SK-N-SH treated with all-trans-retinoic acid at 6 μM for 48 hours (cell line): ENCODE measurements around the gene EXOC1.

Source experiments
- ARNTL ChIP-seq: fragments of 450-650 bp; formaldehyde crosslinking; IDR thresholded peaks from 2 replicates; pipeline ENCODE4 v1.5.0; 2020; ENCODE audit warnings: low read depth, mild to moderate bottlenecking, moderate library complexity, borderline replicate concordance
- GLIS3 ChIP-seq: fragments of 250-450 bp; sonication (Bioruptor Pico); IDR thresholded peaks from 2 replicates; pipeline ENCODE4 v1.5.0; 2020; ENCODE audit warnings: mild to moderate bottlenecking, moderate library complexity
- SNAI2 ChIP-seq: fragments of 250-450 bp; sonication (Bioruptor Pico); IDR thresholded peaks from 2 replicates; pipeline ENCODE4 v1.5.0; 2020; ENCODE audit warnings: mild to moderate bottlenecking, moderate library complexity
- TSHZ2 ChIP-seq: fragments of 250-450 bp; sonication (Bioruptor Pico); IDR thresholded peaks from 2 replicates; pipeline ENCODE4 v1.5.0; 2020; ENCODE audit warnings: mild to moderate bottlenecking, moderate library complexity

- TF ChIP-seq SNAI2 (CRISPR knock-in tag), result no peak
- no peak for TF ChIP-seq TSHZ2
- no peak for TF ChIP-seq GLIS3 (CRISPR knock-in tag)
- TF ChIP-seq ARNTL (CRISPR knock-in tag), result no peak
These were observed 17.9 kb downstream of the EXOC1 start for GRCh38 chr4:55871299-55871800.
